DOHH2 (cell line): ENCODE results near the gene ANKRD28.

ENCODE experiments used
- H3F3A ChIP-seq: fragments of 200-600 bp; sonication (generic), shearing (Covaris generic); 2 replicates; pipeline ENCODE4 v1.6.0; 2016; ENCODE audit warnings: antibody characterized with exemption, mild to moderate bottlenecking; ENCODE audit not compliant: control insufficient read depth, insufficient read depth
- H3K27ac ChIP-seq: fragments of 200-600 bp; sonication (generic); 2 replicates; pipeline ENCODE4 v1.5.1; 2014; ENCODE audit warnings: low read depth, mild to moderate bottlenecking, low read length, moderate library complexity
- H3K27me3 ChIP-seq: fragments of 200-600 bp; sonication (generic); 2 replicates; pipeline ENCODE4 v1.6.1; 2014; ENCODE audit warnings: mild to moderate bottlenecking, low read length, mixed read lengths; ENCODE audit not compliant: control insufficient read depth
- H3K36me3 ChIP-seq: fragments of 200-600 bp; sonication (generic); 2 replicates; pipeline ENCODE4 v1.6.1; 2014; ENCODE audit warnings: mild to moderate bottlenecking, low read length, moderate library complexity, mixed read lengths; ENCODE audit not compliant: control insufficient read depth
- H3K4me1 ChIP-seq: fragments of 200-600 bp; sonication (generic); 2 replicates; pipeline ENCODE4 v1.6.1; 2014; ENCODE audit warnings: mild to moderate bottlenecking, low read length, mixed read lengths; ENCODE audit not compliant: control insufficient read depth
- H3K4me2 ChIP-seq: fragments of 200-600 bp; sonication (generic); 2 replicates; pipeline ENCODE4 v1.6.0; 2014; ENCODE audit warnings: mild to moderate bottlenecking, low read length, moderate library complexity
- H3K4me3 ChIP-seq: fragments of 200-600 bp; sonication (generic); 2 replicates; pipeline ENCODE4 v1.5.1; 2014; ENCODE audit warnings: mild to moderate bottlenecking, low read length, mixed read lengths
- H3K79me2 ChIP-seq: fragments of 200-600 bp; sonication (generic); 2 replicates; pipeline ENCODE4 v1.6.1; 2014; ENCODE audit warnings: mild to moderate bottlenecking, low read length, mixed read lengths; ENCODE audit not compliant: control insufficient read depth
- H3K9me2 ChIP-seq: fragments of 200-600 bp; sonication (generic); replicated peaks from 2 replicates; pipeline ENCODE4 v1.6.1; 2014; ENCODE audit warnings: mild to moderate bottlenecking, low read length, mixed read lengths; ENCODE audit not compliant: control insufficient read depth
- H3K9me3 ChIP-seq: fragments of 200-600 bp; sonication (generic); 2 replicates; pipeline ENCODE4 v1.6.1; 2014; ENCODE audit warnings: antibody characterized with exemption, low read length, mixed read lengths; ENCODE audit not compliant: control insufficient read depth, insufficient read depth
- H4K20me1 ChIP-seq: fragments of 200-600 bp; sonication (generic); 2 replicates; pipeline ENCODE4 v1.6.0; 2014; ENCODE audit warnings: low read depth, mild to moderate bottlenecking, antibody characterized with exemption, low read length, moderate library complexity; ENCODE audit not compliant: control insufficient read depth, insufficient read depth
- EZH2phosphoT487 ChIP-seq: fragments of 200-600 bp; sonication (generic); IDR thresholded peaks from 2 replicates; pipeline ENCODE4 v1.6.1; 2017; ENCODE audit warnings: borderline replicate concordance, mild to moderate bottlenecking, antibody characterized with exemption, low read length, moderate library complexity, mixed read lengths
- TF ChIP-seq, protein P1 (sequence below): fragments of 200-600 bp; sonication (generic); IDR thresholded peaks from one replicate; pipeline ENCODE4 v1.5.1; 2014; ENCODE audit warnings: antibody characterized with exemption, mild to moderate bottlenecking, low read depth, low read length; ENCODE audit not compliant: poor library complexity, severe bottlenecking

ANKRD28 gene

GRCh38 chr3:15766406-15766805, 31.4 kb downstream of the ANKRD28 start:
- no peak overlapping the region for H3K27ac ChIP-seq

DNA sequence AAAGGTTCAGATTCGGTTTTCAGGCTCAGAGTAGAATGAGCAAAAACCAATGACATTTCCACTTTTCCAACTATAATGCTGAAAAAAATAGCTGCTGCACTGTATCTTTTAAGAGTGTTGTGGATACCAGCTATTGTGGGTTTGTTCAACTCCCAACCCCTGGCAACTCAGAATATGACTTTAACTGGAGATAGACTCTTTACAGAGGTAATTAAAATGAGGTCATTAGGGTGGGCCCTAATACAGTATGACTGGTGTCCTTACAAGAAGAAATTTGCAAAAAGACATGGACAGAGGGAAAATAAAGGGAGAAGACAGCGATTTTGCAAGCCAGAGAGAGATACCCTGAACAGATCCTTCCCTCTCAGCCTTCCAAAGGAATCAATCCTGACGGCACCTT, 39.5 kb downstream of the ANKRD28 start:
- H4K20me1 ChIP-seq = no peaks in the 10 kb centered on the region

More at GRCh38 chr3:15766406-15766805, 31.4 kb downstream of the ANKRD28 start:
- Histone ChIP-seq H3K4me3 (no peak overlapping the region), H3K79me2 (peaks cover 23% of the 10 kb centered on the region), H4K20me1 (no peaks in the 10 kb centered on the region), H3K9me3 (no peaks in the 10 kb centered on the region), H3K4me1 (no peaks in the 10 kb centered on the region), H3K9me2 (no peaks in the 10 kb centered on the region), H3K36me3 (peaks cover 11% of the 10 kb centered on the region), H3K4me2 (no peak overlapping the region), H3F3A (no peaks in the 10 kb centered on the region), H3K27me3 (no peaks in the 10 kb centered on the region)
- no peak for TF ChIP-seq EZH2phosphoT487
- TF ChIP-seq, protein P1, sequence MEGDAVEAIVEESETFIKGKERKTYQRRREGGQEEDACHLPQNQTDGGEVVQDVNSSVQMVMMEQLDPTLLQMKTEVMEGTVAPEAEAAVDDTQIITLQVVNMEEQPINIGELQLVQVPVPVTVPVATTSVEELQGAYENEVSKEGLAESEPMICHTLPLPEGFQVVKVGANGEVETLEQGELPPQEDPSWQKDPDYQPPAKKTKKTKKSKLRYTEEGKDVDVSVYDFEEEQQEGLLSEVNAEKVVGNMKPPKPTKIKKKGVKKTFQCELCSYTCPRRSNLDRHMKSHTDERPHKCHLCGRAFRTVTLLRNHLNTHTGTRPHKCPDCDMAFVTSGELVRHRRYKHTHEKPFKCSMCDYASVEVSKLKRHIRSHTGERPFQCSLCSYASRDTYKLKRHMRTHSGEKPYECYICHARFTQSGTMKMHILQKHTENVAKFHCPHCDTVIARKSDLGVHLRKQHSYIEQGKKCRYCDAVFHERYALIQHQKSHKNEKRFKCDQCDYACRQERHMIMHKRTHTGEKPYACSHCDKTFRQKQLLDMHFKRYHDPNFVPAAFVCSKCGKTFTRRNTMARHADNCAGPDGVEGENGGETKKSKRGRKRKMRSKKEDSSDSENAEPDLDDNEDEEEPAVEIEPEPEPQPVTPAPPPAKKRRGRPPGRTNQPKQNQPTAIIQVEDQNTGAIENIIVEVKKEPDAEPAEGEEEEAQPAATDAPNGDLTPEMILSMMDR = no peak

GRCh38 chr3:15757824-15758223, 40.0 kb downstream of the ANKRD28 start:
- no peak overlapping the region for H3K4me3 ChIP-seq
- H3K4me2 ChIP-seq = no peak overlapping the region
- no peaks in the 10 kb centered on the region for H3K9me3 ChIP-seq
- H3K36me3 ChIP-seq = peaks cover 29% of the 10 kb centered on the region
- H3K9me2 ChIP-seq = no peaks in the 10 kb centered on the region
- TF ChIP-seq, protein P1 = no peak
- H3F3A ChIP-seq = no peaks in the 10 kb centered on the region
- H4K20me1 ChIP-seq = no peaks in the 10 kb centered on the region
- H3K4me1 ChIP-seq = no peaks in the 10 kb centered on the region
- H3K27me3 ChIP-seq = no peaks in the 10 kb centered on the region
- H3K27ac ChIP-seq = no peak overlapping the region
- no peaks in the 10 kb centered on the region for H3K79me2 ChIP-seq

More for the DNA sequence above, 39.5 kb downstream of the ANKRD28 start:
- Histone ChIP-seq H3K4me1 (no peaks in the 10 kb centered on the region), H3K79me2 (no peaks in the 10 kb centered on the region), H3K36me3 (peaks cover 25% of the 10 kb centered on the region), H3K4me3 (no peak overlapping the region), H3K4me2 (no peak overlapping the region), H3F3A (no peaks in the 10 kb centered on the region), H3K9me3 (no peaks in the 10 kb centered on the region), H3K27me3 (no peaks in the 10 kb centered on the region), H3K27ac (no peak overlapping the region), H3K9me2 (no peaks in the 10 kb centered on the region)
- TF ChIP-seq, protein P1 = no peak
- no peak for TF ChIP-seq EZH2phosphoT487

DNA sequence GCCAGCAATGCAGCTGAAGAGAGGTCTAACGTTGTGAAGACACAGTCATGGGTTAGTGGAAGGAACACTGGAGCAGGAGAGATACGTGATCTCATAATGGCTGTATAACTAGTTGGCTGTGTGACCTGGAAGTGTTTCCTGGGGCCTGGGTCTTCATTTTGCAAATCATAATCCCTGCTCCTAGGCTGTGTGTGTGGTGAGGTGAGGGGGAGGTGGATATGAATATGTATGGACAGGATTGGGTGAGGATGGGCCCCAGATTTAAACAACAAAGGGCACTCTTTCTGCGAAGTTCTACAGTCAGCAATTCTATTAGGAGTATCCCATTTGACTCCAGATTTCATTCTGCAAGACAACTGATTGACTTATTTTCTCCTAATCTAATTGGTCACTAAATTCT, 41.3 kb downstream of the ANKRD28 start:
- Histone ChIP-seq H3K9me3 (no peaks in the 10 kb centered on the region), H3K4me2 (no peak overlapping the region), H4K20me1 (no peaks in the 10 kb centered on the region), H3K27ac (no peak overlapping the region), H3K79me2 (no peaks in the 10 kb centered on the region), H3K4me3 (no peak overlapping the region), H3K4me1 (no peaks in the 10 kb centered on the region), H3K27me3 (no peaks in the 10 kb centered on the region), H3K36me3 (peaks cover 34% of the 10 kb centered on the region), H3F3A (no peaks in the 10 kb centered on the region), H3K9me2 (no peaks in the 10 kb centered on the region)
- TF ChIP-seq EZH2phosphoT487 = no peak
- TF ChIP-seq, protein P1 = no peak
